HepG2 (cell line): ENCODE data around the gene SLC2A4. TPM values are rescaled to one million over a fixed set of nuclear protein-coding genes. Genes with fewer than 3 reads are reported as not detected.

Experiments
- AGO2 ChIP-seq: fragments of 200-400 bp; formaldehyde crosslinking; optimal IDR thresholded peaks from 2 replicates; pipeline ENCODE3; 2017; ENCODE audit warnings: mild to moderate bottlenecking, low read depth, low read length, moderate library complexity
- ARHGAP35 ChIP-seq: sonication (generic); formaldehyde crosslinking; IDR thresholded peaks from 2 replicates; pipeline ENCODE4 v1.9.0; 2022; ENCODE audit warnings: mild to moderate bottlenecking, inconsistent platforms, moderate library complexity, missing genetic modification reagents, borderline replicate concordance
- CCAR2 ChIP-seq: fragments of 200-400 bp; formaldehyde crosslinking; optimal IDR thresholded peaks from 2 replicates; pipeline ENCODE3; 2018; ENCODE audit warnings: low read depth, mild to moderate bottlenecking, low read length, moderate library complexity
- DPF2 ChIP-seq: sonication (generic); formaldehyde crosslinking; IDR thresholded peaks from 2 replicates; pipeline ENCODE4 v1.4.0; 2020; ENCODE audit warnings: mild to moderate bottlenecking, low read depth, missing genetic modification reagents, borderline replicate concordance
- FOXA1 ChIP-seq, 2 experiments: fragments of 450-650 bp in 1 of 2; sonication (generic) in 1 of 2; formaldehyde crosslinking in 1 of 2; IDR thresholded peaks; 2 replicates each; pipeline versions ENCODE4 v1.4.0 to v1.6.1; 2016 to 2020; ENCODE audit warnings: missing genetic modification reagents in 1 of 2
- HOXA3 ChIP-seq: sonication (generic); formaldehyde crosslinking; IDR thresholded peaks from 2 replicates; pipeline ENCODE4 v1.5.0; 2020; ENCODE audit warnings: missing genetic modification reagents
- KDM1A ChIP-seq: IDR thresholded peaks from 2 replicates; pipeline ENCODE4 v1.6.1; 2016; ENCODE audit warnings: missing compliant biosample characterization
- NCOA5 ChIP-seq: sonication (generic); formaldehyde crosslinking; IDR thresholded peaks from 2 replicates; pipeline ENCODE4 v1.4.0; 2020; ENCODE audit warnings: missing genetic modification reagents
- PHF20 ChIP-seq: sonication (generic); formaldehyde crosslinking; IDR thresholded peaks from 2 replicates; pipeline ENCODE4 v1.5.0; 2020; ENCODE audit warnings: mild to moderate bottlenecking, missing genetic modification reagents
- RFX3 ChIP-seq: IDR thresholded peaks from 2 replicates; pipeline ENCODE4 v1.6.1; 2016; ENCODE audit warnings: missing biosample characterization, missing genetic modification reagents
- TBL1XR1 ChIP-seq: fragments of 150-350 bp; IDR thresholded peaks from 2 replicates; pipeline ENCODE4 v1.6.1; 2014; ENCODE audit warnings: borderline replicate concordance, low read length; ENCODE audit not compliant: partially characterized antibody
- ZNF235 ChIP-seq: sonication (generic); formaldehyde crosslinking; IDR thresholded peaks from 2 replicates; pipeline ENCODE4 v1.8.1; 2023; ENCODE audit warnings: mild to moderate bottlenecking, missing genetic modification reagents, borderline replicate concordance
- ZNF430 ChIP-seq: sonication (generic); formaldehyde crosslinking; IDR thresholded peaks from 2 replicates; pipeline ENCODE4 v1.9.0; 2021; ENCODE audit warnings: mild to moderate bottlenecking, missing genetic modification reagents
- ZNF772 ChIP-seq: sonication (generic); formaldehyde crosslinking; IDR thresholded peaks from 2 replicates; pipeline ENCODE4 v1.5.0; 2020; ENCODE audit warnings: mild to moderate bottlenecking, missing genetic modification reagents
- ZNF850 ChIP-seq: sonication (generic); formaldehyde crosslinking; conservative IDR thresholded peaks from 2 replicates; pipeline ENCODE4 v1.9.0; 2021; ENCODE audit warnings: mild to moderate bottlenecking, missing genetic modification reagents
- polyA plus RNA-seq, 8 experiments: library from polyadenylated mRNA; depleted of rRNA in 3 of 8; stranded (reverse) in 7 of 8; unstranded in 1 of 8; fragments of >200 nt; fragmentation: Illumina TruSeq in 4 of 8; extraction: Trizol in 4 of 8; gene quantifications; 2 replicates each; pipeline versions ENCODE4 v1.2.1 to v1.2.3, GENCODE V29; 2011 to 2016; ENCODE audit warnings: low read depth in 4 of 8, missing spikeins in 1 of 8, mixed read lengths in 1 of 8; ENCODE audit not compliant: insufficient read depth in 1 of 8
- total RNA-seq, 5 experiments: library from RNA; depleted of rRNA; stranded (reverse); fragments of >200 nt; fragmentation: Illumina TruSeq; extraction: Trizol; gene quantifications; 2 replicates each; pipeline ENCODE4 v1.2.3, GENCODE V29; 2016; ENCODE audit warnings: low read depth in 1 of 5
- TF ChIP-seq, protein P1 (sequence below): sonication (generic); formaldehyde crosslinking; IDR thresholded peaks from 2 replicates; pipeline ENCODE4 v1.9.0; 2021; ENCODE audit warnings: mild to moderate bottlenecking, missing genetic modification reagents
- TF ChIP-seq, protein P2 (sequence below): sonication (generic); formaldehyde crosslinking; conservative IDR thresholded peaks from 2 replicates; pipeline ENCODE4 v1.4.0; 2020; ENCODE audit warnings: mild to moderate bottlenecking, missing genetic modification reagents, moderate library complexity

The SLC2A4 gene
- total and polyA plus RNA-seq, 2 of the 13 experiments (the other 11 are each of a cell fraction or from before 2014, with no cell fraction given), result 4.9 to 5.8 TPM

DNA sequence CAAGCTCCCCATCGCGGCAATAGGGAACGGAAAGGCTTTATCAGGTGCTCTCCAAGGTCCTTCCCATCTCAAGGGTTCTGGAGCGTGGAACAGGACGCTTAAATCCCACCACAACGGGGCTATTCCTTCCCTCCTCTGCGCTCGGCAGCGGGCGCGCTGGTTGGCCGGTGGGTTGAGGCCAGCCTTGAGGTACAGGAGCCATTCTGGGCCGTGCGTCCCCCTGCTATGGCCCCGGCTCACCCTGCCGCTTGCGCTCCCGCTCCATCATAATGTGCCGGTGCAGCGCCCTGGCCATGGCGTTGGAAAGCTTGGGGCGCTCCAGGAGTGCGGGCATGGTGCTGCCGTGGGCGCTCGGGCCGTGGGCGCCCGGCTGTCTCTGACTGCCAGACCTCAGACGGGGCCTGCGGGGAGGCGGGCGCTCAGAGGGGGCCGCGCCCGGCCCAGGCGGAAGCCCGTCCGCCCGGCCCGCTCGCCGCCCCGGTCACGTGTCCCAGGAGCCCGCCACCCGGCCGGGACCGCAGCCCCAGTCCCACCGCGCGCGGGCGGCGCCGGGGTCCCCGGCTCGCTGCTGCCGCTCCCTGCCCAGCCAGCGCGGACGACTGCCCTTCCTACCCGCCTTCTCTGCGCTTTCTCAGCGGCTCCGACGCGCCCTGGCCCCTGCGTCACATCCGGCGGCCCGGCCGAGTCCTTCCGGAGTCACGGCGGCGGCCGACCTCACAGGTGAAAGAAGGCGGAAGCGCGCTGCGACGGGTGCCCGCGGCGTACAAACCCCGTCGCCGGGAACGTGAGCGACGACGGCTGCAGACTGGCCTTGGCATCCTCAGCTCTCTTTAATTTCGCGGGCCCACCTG lies 33.4 kb downstream of the SLC2A4 start, which contains the start of gene GPS2 (continued):
- TF ChIP-seq ZNF430 (CRISPR knock-in tag) (no peak), ARHGAP35 (CRISPR knock-in tag) (no peak), CCAR2 (no peak), FOXA1 (IDR thresholded peaks at IDR 0.05) (no peak), FOXA1 (CRISPR knock-in tag; IDR thresholded peaks at IDR 0.05) (no peak), ZNF850 (CRISPR knock-in tag) (no peak), NCOA5 (CRISPR knock-in tag) (0 out of 2 replicates have a peak, but pooled peaks have one; percentile 79), KDM1A (CRISPR knock-in tag) (no peak), ZNF235 (CRISPR knock-in tag) (no peak), PHF20 (CRISPR knock-in tag) (peak; percentile 99), HOXA3 (peak; percentile 97), DPF2 (CRISPR knock-in tag) (no peak), ZNF772 (CRISPR knock-in tag) (no peak; the same call in 1 of the 2 replicates), TBL1XR1 (no peak), AGO2 (peak; percentile 84), RFX3 (CRISPR knock-in tag) (no peak)
- TF ChIP-seq, protein P1, sequence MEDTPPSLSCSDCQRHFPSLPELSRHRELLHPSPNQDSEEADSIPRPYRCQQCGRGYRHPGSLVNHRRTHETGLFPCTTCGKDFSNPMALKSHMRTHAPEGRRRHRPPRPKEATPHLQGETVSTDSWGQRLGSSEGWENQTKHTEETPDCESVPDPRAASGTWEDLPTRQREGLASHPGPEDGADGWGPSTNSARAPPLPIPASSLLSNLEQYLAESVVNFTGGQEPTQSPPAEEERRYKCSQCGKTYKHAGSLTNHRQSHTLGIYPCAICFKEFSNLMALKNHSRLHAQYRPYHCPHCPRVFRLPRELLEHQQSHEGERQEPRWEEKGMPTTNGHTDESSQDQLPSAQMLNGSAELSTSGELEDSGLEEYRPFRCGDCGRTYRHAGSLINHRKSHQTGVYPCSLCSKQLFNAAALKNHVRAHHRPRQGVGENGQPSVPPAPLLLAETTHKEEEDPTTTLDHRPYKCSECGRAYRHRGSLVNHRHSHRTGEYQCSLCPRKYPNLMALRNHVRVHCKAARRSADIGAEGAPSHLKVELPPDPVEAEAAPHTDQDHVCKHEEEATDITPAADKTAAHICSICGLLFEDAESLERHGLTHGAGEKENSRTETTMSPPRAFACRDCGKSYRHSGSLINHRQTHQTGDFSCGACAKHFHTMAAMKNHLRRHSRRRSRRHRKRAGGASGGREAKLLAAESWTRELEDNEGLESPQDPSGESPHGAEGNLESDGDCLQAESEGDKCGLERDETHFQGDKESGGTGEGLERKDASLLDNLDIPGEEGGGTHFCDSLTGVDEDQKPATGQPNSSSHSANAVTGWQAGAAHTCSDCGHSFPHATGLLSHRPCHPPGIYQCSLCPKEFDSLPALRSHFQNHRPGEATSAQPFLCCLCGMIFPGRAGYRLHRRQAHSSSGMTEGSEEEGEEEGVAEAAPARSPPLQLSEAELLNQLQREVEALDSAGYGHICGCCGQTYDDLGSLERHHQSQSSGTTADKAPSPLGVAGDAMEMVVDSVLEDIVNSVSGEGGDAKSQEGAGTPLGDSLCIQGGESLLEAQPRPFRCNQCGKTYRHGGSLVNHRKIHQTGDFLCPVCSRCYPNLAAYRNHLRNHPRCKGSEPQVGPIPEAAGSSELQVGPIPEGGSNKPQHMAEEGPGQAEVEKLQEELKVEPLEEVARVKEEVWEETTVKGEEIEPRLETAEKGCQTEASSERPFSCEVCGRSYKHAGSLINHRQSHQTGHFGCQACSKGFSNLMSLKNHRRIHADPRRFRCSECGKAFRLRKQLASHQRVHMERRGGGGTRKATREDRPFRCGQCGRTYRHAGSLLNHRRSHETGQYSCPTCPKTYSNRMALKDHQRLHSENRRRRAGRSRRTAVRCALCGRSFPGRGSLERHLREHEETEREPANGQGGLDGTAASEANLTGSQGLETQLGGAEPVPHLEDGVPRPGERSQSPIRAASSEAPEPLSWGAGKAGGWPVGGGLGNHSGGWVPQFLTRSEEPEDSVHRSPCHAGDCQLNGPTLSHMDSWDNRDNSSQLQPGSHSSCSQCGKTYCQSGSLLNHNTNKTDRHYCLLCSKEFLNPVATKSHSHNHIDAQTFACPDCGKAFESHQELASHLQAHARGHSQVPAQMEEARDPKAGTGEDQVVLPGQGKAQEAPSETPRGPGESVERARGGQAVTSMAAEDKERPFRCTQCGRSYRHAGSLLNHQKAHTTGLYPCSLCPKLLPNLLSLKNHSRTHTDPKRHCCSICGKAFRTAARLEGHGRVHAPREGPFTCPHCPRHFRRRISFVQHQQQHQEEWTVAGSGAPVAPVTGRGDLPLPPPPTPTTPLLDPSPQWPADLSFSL (CRISPR knock-in tag), result no peak
- TF ChIP-seq, protein P2, sequence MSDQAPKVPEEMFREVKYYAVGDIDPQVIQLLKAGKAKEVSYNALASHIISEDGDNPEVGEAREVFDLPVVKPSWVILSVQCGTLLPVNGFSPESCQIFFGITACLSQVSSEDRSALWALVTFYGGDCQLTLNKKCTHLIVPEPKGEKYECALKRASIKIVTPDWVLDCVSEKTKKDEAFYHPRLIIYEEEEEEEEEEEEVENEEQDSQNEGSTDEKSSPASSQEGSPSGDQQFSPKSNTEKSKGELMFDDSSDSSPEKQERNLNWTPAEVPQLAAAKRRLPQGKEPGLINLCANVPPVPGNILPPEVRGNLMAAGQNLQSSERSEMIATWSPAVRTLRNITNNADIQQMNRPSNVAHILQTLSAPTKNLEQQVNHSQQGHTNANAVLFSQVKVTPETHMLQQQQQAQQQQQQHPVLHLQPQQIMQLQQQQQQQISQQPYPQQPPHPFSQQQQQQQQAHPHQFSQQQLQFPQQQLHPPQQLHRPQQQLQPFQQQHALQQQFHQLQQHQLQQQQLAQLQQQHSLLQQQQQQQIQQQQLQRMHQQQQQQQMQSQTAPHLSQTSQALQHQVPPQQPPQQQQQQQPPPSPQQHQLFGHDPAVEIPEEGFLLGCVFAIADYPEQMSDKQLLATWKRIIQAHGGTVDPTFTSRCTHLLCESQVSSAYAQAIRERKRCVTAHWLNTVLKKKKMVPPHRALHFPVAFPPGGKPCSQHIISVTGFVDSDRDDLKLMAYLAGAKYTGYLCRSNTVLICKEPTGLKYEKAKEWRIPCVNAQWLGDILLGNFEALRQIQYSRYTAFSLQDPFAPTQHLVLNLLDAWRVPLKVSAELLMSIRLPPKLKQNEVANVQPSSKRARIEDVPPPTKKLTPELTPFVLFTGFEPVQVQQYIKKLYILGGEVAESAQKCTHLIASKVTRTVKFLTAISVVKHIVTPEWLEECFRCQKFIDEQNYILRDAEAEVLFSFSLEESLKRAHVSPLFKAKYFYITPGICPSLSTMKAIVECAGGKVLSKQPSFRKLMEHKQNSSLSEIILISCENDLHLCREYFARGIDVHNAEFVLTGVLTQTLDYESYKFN, result peak; percentile 28; the same call in 1 of the 2 replicates
